GM19025 (cell line): ENCODE data around the gene PTPRN2.
"Not testable (repeated sequence)": the region's sequence is repeated elsewhere in the genome, so short reads cannot be mapped to it uniquely, and the experiment has no call there.

Experiments
- ATAC-seq: cut with Tn5 transposase; IDR thresholded peaks from one replicate; pipeline ENCODE4 v1.9.1; 2021; ENCODE audit warnings: mild to moderate bottlenecking, low read depth, moderate library complexity; ENCODE audit not compliant: unreplicated experiment

Gene PTPRN2

GRCh38 chr7:157737151-157738065 is 850.2 kb downstream of the PTPRN2 start:
- ATAC-seq, result no peak

- no peak for ATAC-seq
These were observed 851.3 kb downstream of the PTPRN2 start for GRCh38 chr7:157736341-157736740.

DNA sequence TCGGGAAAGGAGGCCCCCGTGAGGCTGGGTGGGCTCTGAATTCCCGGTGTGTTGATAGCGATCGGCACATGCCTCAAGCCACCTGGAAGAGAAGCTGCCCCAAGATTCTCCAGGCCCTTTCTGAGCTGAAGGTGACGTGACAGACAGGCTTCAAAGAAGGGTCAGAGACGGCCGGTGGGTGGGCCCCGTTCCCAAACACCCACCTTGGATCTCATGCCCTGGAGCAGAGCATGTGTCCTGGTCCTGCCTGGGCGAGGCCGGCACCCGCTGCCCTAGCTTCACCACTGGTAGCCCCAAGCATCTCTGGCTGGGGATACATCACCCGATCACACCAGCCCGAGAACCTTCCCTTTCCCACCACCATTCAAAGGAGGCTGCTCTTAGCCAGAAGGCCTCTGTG is 851.8 kb downstream of the PTPRN2 start:
- ATAC-seq, result no peak

DNA sequence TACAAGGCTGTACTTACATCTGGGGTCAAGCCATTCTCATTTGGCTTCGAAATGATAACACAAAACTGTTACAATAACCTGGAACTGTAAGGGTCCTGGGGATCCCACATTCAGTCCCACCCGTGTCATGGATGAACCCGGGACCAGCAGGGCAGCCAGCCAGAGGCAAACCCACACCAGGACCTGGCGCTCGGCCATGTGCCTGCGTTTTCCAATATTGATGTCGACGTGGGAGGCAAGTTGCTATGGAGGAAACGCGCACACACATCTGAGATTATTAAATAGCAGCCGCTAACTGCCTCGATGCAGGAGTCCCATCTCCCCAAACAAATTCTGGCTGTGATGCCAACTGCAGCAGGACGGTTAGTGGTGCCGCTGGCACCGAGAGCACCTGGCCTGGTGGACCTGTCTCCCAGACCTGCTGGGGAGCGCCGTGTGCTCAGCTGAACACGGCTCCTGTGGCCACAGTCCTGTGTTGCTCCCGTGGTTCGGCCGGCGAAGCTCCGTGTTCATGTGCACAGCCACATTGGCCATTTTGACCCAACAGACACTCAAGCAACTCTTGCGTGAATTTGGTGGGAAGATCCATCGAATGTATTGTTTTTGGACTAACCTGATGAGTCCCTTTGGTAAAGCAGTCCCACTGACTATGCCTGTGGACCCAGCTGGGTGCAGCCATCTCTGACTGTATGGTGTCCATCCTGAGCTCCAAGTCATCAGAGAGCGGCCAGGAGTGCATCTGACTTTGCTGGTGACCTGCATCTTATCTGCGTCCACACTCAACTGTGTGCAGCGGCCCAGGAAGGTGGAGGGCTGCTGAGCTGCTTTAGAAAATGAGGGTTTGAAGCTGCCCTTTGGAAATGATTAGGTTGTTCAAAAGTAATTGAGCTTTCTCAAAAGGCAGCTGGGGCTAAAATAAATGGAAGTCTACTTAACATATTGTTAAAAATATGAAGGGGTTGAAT is 852.7 kb downstream of the PTPRN2 start:
- no peak for ATAC-seq

GRCh38 chr7:157733760-157734395 is 853.7 kb downstream of the PTPRN2 start:
- ATAC-seq, result not testable (repeated sequence)

GRCh38 chr7:157731126-157731525 is 856.5 kb downstream of the PTPRN2 start:
- no peak for ATAC-seq

- ATAC-seq, result no peak
These were observed 857.0 kb downstream of the PTPRN2 start for GRCh38 chr7:157730614-157731013.

DNA sequence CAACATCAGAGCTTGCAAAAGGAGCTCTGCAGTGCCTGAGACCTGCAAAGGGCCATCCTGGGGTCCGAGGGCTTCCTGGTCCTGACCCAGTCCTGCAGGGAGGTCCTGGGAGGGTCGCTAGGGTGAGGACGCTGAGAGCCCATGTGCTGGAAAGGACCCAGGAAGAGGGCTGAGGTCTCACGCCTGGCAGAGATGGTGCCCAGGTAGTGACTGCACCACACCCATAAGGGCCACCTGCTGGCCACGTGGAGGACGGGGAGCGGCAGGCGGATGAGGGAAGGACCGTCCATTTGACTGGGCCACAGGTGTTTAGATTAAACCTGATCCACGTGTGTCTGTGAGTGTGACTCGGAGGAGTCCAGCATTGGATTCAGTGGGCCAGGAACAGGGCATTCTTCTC is 858.1 kb downstream of the PTPRN2 start:
- ATAC-seq, result no peak

DNA sequence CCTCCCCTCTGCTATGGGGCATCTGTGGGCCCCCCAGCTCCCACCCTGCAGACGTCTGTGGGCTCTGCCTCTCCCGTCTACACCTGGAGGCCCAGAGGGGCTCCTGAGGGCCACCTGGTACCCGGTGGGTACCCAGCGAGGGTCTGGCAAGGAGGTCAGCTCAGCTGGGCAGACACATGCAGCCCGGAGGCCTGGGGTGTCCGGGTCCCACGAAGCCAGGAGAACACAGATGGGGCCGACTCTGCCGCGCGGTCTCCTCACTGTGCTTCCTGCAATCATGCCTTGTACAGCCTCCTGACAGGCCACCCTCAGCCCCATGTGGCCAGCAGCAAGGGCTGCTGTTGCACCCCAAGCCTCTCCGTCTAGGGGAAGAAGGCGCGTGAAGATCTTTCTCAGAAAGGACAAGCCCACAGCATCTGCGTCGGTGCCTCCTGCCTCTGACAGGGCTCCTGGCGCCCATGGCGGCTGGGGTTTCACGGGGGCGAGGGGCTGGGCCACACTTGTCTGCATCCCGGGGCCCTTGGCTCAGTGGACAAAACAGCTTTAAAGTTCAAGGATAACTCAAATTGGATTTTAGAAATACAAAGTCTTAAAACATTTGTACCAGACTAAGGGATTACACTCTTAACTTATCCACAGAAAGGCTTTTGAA is 859.5 kb downstream of the PTPRN2 start:
- no peak for ATAC-seq

DNA sequence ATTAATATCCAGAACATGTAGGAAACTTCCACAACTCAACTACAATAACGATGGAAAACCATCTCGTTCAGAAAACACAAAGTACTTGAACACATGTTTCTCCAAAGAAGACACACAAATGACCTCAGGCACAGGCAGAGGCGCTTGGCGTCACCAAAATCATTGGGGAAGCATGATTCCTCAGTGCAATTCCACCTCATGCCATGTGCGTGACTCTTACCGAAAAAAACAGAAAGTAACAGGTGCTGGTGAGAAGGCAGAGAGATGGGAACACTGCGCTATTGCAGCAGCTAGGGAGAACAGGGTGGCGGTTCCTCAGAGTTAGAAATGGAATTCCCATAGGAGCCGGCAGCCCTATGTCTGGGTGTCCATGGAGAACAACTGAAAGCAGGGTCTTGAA is 860.9 kb downstream of the PTPRN2 start:
- no peak for ATAC-seq

- ATAC-seq, result not testable (repeated sequence)
These were observed 862.3 kb downstream of the PTPRN2 start for GRCh38 chr7:157725312-157725711.

DNA sequence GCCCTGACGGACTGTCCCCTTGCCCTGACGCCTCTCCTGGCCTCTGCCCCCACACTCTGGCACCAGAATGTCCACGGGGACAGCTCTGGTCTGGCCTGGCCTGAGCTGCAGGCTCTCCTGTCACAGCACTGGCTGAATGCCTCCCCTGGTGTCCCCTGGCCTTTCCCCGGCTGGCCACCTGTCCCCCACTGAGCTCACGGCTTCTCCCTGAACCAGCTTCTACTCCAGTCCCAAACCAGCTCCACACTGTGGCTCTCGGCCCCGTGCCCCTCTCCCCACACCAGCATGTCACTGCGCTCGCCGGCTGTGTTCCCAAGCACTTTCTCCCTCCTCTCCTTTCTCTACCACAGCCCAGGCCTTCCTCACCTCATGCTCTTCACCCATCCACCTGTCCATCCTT is 864.4 kb downstream of the PTPRN2 start:
- ATAC-seq, result no peak

- ATAC-seq, result no peak
These were observed 865.2 kb downstream of the PTPRN2 start for GRCh38 chr7:157722137-157723060.

DNA sequence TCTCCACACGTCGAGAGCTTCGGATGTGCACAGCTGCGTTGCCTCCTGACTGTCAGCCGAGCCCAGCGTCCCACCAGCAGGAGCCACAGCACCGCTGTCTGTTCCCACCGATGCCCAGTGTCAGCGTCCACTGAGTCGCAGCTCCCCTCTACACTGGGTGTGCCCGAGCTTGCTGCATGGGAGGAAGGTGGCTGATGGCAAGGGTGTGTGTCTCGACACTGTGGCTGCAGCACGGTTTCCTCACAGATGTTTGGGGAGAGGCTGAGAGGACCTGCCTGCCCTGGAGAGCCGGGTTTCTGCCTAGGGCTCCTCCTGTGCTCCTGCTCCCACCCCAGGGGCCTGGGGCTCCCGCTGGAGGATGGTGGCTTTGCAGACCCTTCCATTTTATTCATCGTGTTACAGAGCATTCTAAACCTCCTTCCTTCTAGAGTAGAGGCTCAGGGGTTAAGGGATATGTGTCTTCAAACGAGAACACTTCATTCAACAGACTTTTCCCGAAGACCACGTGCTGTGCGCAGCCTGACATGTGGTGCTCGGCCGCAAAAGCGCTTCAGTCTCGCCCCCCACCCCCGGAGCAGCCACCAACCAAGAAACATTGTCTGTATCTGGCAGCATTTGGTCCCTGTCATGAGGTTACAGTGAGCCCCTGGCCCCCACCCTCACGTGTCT is 866.0 kb downstream of the PTPRN2 start:
- no peak for ATAC-seq

- ATAC-seq, result no peak
These were observed 867.6 kb downstream of the PTPRN2 start for GRCh38 chr7:157719705-157720655.

DNA sequence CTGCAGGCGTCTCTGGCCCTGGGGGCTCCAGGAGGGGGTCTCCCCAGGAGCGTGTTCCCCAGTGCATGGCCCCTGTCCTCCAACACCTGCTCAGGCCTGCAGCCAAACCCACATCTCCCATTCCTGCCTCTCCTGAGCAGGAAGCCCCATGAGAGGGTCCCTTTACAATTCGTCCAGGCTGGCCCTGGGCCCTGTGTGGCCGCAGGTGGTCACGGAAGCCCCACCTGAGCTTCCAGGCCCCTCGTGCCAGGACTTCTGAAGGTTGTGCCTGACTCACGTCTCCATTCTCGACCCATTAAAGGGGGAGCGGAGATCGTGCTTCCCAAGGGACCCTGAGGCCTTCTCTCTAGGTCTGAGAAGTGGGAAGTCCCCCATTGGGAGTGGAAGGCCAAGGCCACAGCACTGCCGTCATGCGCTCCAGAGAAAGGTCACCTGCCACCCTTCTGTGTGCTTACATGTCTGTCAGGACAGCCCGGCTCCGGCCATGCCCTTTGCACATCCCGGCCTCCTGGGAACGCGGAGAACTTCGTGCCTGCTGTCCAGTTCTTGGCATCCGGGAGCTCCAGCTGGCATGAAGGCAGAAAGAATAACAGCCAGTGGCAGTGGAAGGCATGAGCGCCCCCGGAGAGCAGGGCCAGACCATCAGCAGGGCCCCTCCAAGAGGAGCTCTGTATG is 868.5 kb downstream of the PTPRN2 start:
- no peak for ATAC-seq
